ENCODE data around the gene APRT.
"Not testable (repeated sequence)": the region's sequence is repeated elsewhere in the genome, so short reads cannot be mapped to it uniquely, and the experiment has no call there.

The APRT gene

GRCh38 chr16:88772871-88773811, 38.6 kb downstream of the APRT start:
- peak; percentile 97 for DNase-seq (ENCODE audit: low spot score)

DNA sequence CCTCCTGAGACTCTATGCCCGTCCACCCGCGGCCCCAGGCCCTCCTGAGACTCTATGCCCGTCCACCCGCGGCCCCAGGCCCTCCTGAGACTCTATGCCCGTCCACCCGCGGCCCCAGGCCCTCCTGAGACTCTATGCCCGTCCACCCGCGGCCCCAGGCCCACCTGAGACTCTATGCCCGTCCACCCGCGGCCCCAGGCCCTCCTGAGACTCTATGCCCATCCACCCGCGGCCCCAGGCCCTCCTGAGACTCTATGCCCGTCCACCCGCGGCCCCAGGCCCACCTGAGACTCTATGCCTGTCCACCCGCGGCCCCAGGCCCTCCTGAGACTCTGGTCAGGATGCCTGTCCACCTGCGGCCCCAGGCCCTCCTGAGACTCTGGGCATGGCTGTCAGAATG, 39.9 kb downstream of the APRT start:
- DNase-seq (ENCODE audit: low spot score) = not testable (repeated sequence)

GRCh38 chr16:88771294-88771772, 40.4 kb downstream of the APRT start:
- no peak for DNase-seq (ENCODE audit: low spot score)

- no peak for DNase-seq (ENCODE audit: low spot score)
Observed at GRCh38 chr16:88770461-88771293, 41.1 kb downstream of the APRT start.

DNA sequence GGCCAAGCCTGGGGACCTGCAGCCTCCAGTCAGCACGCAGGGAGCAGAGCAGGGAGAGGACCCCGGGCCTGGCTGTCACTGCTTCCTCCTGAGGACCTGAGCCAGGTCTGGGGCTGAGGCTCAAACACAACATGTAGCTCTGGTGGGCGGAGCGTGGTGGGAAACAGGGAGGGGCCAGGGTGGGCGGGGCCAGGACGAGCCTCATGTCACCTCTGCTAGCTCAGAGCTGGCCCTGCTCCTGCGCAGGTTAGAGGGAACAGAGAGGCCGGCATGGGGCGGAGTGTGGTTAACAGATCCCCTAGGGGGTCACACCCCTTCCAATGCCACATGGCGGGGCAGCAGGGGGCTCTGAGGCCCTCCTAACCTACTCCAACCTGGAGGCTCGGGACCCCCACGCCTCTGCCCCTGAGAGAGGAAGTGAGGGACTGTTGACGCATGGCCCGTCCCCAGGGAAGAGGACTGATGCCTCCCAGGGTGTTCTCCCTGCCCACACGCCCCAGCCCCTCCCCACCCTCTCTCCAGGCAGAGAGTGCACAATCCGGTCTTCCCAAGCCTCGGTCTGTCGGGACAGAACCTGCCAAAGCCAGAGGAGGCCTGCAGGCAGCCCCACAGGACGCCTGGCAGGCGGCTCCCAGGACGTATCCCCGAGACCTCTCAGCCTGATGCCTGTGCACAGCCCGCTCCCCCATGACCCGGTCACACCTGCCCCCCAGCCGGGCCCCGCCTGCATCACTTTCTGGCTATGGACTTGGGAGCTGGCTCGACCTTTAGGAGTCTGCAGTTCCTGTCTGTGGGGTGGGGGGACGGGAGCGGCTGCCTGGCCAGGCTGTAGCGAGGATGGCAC, 41.9 kb downstream of the APRT start:
- no peak for DNase-seq (ENCODE audit: low spot score)

GRCh38 chr16:88768071-88768783, 43.5 kb downstream of the APRT start:
- DNase-seq (ENCODE audit: low spot score) = peak; percentile 38

GRCh38 chr16:88767546-88768070, 44.1 kb downstream of the APRT start:
- DNase-seq (ENCODE audit: low spot score) = no peak

DNA sequence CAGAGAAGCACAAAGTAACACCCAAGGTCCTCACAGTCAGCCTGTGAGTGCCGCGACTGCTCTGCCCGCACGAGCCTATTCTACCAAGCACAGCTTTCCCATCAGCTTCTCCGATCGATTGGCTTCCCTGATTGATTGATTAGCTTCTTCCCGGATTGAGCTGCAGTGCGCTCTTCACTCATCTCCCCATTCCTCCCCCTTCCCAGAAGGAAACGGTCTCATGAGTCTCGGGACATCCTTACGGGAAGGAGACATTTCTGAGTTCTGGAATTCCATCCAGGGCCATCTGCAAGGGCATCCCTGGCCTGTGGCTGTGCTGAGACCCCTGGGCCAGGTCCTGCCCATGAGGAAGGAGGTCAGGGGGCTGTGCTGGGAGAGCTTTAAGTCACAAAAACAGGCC, 44.8 kb downstream of the APRT start:
- no peak for DNase-seq (ENCODE audit: low spot score)

- no peak for DNase-seq (ENCODE audit: low spot score)
Observed at GRCh38 chr16:88764913-88765349, 46.8 kb downstream of the APRT start.

DNA sequence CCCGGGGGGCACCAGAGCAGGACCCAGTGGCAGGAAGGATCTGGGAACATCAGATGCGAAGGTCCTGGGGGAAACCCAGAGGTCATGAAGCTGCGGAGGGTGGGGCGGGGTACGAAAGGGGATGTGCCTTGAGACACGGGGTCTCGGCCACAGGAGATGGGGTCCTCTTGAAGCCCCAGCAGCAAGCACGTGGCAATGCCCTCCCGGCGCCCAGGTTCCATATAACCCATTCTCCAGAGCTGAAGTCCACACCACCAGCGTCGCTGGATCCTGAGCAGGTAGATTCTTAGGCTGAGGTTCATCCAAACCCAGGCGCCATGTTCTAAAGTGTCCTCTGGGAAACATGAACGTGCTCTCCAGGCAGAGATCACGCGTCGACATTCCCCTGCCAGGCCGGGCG, 47.6 kb downstream of the APRT start:
- DNase-seq (ENCODE audit: low spot score) = no peak

- DNase-seq (ENCODE audit: low spot score) = no peak
Observed at GRCh38 chr16:88763502-88764053, 48.1 kb downstream of the APRT start.

GRCh38 chr16:88762941-88763340, 48.8 kb downstream of the APRT start:
- no peak for DNase-seq (ENCODE audit: low spot score)

GRCh38 chr16:88762258-88762870, 49.4 kb downstream of the APRT start:
- no peak for DNase-seq (ENCODE audit: low spot score)

DNA sequence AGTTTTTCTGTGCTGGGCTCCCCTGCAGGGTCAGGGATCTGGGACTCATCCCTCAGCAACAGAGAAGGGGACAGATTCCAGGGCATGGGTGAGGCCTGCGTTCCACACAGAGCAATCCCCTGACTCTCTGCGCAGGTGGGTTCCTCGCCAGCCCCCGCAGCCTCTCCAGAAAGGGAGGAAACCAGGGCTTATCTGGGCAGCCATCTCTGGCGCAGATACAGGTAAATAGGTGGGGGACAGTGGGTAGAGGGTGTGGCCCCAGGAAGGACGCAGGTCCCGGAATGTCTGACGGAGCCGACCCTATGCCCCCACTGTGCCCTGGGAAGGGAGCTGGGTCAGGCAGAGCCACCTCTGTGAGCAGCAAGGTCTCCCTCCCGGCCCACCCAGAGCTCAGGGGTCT, 49.9 kb downstream of the APRT start:
- DNase-seq (ENCODE audit: low spot score) = no peak

GRCh38 chr16:88761143-88761534, 50.6 kb downstream of the APRT start:
- DNase-seq (ENCODE audit: low spot score) = no peak

DNA sequence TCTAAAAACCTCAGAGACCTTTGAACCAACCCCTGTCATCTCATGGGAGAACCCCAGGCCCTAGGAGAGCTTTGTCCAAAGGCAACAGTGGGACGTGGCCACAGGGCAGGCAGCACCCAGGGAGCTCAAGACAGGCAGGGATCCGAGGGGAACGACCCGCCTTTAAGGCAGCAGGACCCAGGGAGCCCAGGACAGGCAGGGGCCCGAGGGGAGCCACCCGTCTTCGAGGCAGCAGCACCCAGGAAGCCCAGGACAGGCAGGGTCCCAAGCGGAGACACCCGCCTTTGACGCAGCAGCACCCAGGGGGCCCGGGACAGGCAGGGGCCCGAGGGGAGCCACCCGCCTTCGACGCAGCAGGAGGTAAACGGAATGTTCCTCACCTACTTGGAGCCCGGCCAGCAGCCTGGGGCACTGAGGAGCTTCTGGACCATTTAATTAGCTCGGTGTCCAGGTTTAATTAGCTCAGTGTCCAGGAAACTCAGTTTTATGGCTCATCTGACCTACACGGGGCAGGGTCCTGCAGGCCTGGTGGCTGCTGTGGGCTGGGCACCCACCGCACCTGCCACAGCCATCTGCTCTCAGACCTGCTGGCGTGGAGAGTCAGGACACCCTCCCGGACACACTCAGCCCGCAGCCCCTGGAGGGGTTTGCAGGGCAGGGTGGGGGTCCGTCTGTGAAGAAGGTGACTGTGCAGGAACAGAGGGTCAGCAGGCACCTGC, 51.1 kb downstream of the APRT start:
- DNase-seq (ENCODE audit: low spot score) = no peak

DNA sequence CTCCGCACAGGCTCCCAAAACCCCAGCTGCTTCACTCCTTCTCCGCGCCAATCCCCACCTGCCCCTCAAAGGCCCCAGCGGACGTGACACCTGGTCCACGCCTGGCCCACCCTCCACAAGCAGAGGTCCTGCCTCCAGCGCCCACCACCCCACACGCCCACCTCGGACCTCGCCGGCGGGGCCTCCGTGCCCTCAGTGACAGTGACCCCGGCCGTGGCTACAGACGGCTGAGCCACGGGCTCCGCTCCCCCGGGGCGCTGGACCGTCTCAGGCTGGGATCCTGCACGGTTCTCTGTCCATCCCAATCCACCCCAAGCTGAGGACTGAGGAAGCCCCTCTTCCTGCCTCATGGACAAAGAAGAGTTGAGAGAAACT, 51.8 kb downstream of the APRT start:
- no peak for DNase-seq (ENCODE audit: low spot score)
